ENCODE data around the gene TFAM. TPM values are rescaled to one million over a fixed set of nuclear protein-coding genes. Genes with fewer than 3 reads are reported as not detected.

Gene TFAM
- total RNA-seq, result 10 to 100 TPM; 34.1 to 48.2 TPM
- polyA plus RNA-seq (ENCODE audit: insufficient read length in 2 of 2), result 10 to 100 TPM; 31.5 to 44.5 TPM
- long read RNA-seq, donor 1, full-length matches to known transcripts, result 4 of 40 reads
- long read RNA-seq, donor 1, partial matches to known transcripts, result 36 of 40 reads
- long read RNA-seq, donor 1, other reads (novel, unspliced or antisense), result 0 of 40 reads
- long read RNA-seq, donor 2, full-length matches to known transcripts, result 3 of 3 reads
- long read RNA-seq, donor 2, partial matches to known transcripts, result 0 of 3 reads
- long read RNA-seq, donor 2, other reads (novel, unspliced or antisense), result 0 of 3 reads
- long read RNA-seq, donor 3, full-length matches to known transcripts, result 1 of 11 reads
- long read RNA-seq, donor 3, partial matches to known transcripts, result 10 of 11 reads
- long read RNA-seq, donor 3, other reads (novel, unspliced or antisense), result 0 of 11 reads
- long read RNA-seq, donor 4, full-length matches to known transcripts, result 11 of 67 reads
- long read RNA-seq, donor 4, partial matches to known transcripts, result 56 of 67 reads
- long read RNA-seq, donor 4, other reads (novel, unspliced or antisense), result 0 of 67 reads

- Histone ChIP-seq H3K9me3 (ENCODE audit: control insufficient read depth, insufficient read depth, low read length) (no peaks in the 10 kb centered on the region), H3K4me1 (ENCODE audit: control insufficient read depth, insufficient read depth, low read length) (peaks cover 4% of the 10 kb centered on the region)
- WGBS (ENCODE audit: insufficient coverage), result under 1% methylated on average over 65 of the region's 65 CpGs
These were observed at the start of gene TFAM for GRCh38 chr10:58384999-58385783. TSS of gene TFAM (plus strand) at chr10:58385410. CDS start at chr10:58385548, 138 bp downstream.

GRCh38 chr10:58336242-58336641, 49.0 kb upstream of the TFAM start:
- no peak overlapping the region for H3K27ac ChIP-seq (ENCODE audit: low read depth, low read length)
- peak overlapping the region; percentile 73 for H3K4me3 ChIP-seq (ENCODE audit: low read depth, low read length)
- WGBS (ENCODE audit: insufficient coverage), result no CpG with 5 or more reads among the region's 4 CpGs
- no peak for DNase-seq (ENCODE audit: low read depth in 4 of 6, low spot score in 6 of 6)
- no peaks in the 10 kb centered on the region for H3K9me3 ChIP-seq (ENCODE audit: control insufficient read depth, insufficient read depth, low read length)
- H3K27me3 ChIP-seq (ENCODE audit: control insufficient read depth, insufficient read depth, low read length), result no peaks in the 10 kb centered on the region
- H3K36me3 ChIP-seq (ENCODE audit: control insufficient read depth, insufficient read depth, low read length), result no peaks in the 10 kb centered on the region
- H3K4me1 ChIP-seq (ENCODE audit: control insufficient read depth, insufficient read depth, low read length), result peaks cover 7% of the 10 kb centered on the region

More at GRCh38 chr10:58384999-58385783, at the start of gene TFAM:
- Histone ChIP-seq H3K4me3 (ENCODE audit: low read depth, low read length) (peak within 1 kb of the TSS; percentile 95), H3K36me3 (ENCODE audit: control insufficient read depth, insufficient read depth, low read length) (peaks cover 11% of the 10 kb centered on the region), H3K27ac (ENCODE audit: low read depth, low read length) (peak within 1 kb of the TSS; percentile 96), H3K27me3 (ENCODE audit: control insufficient read depth, insufficient read depth, low read length) (no peaks in the 10 kb centered on the region)
- peak; percentile 76 to 99 (median 92) for DNase-seq (ENCODE audit: low read depth in 4 of 6, low spot score in 6 of 6)

GRCh38 chr10:58341422-58341821, 43.8 kb upstream of the TFAM start:
- Histone ChIP-seq H3K4me3 (ENCODE audit: low read depth, low read length) (no peak overlapping the region), H3K4me1 (ENCODE audit: control insufficient read depth, insufficient read depth, low read length) (no peaks in the 10 kb centered on the region), H3K9me3 (ENCODE audit: control insufficient read depth, insufficient read depth, low read length) (no peaks in the 10 kb centered on the region), H3K36me3 (ENCODE audit: control insufficient read depth, insufficient read depth, low read length) (no peaks in the 10 kb centered on the region), H3K27me3 (ENCODE audit: control insufficient read depth, insufficient read depth, low read length) (no peaks in the 10 kb centered on the region), H3K27ac (ENCODE audit: low read depth, low read length) (no peak overlapping the region)
- WGBS (ENCODE audit: insufficient coverage), result no CpG with 5 or more reads among the region's 4 CpGs
- DNase-seq (ENCODE audit: low read depth in 4 of 6, low spot score in 6 of 6), result peak in 1 of 6 donors; percentile 33

DNA sequence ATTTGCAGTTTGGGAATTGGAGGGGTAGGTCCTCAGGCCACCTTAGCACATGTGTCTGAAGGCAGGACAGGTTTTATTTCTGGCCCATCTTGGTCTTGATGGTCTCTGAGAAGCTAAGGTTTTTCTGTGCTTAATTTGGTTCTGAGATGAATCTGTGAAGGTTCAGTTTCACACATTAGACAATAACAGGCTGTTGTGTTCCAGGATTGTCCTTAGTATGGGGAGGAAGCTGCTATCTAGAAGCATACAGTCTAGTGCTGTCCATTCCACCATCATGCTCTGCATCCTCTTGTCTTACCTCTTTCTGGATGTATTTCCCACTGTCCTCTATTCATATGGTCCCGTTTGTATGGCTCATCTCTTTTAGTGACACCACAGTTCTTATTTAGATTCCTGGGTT, 43.3 kb upstream of the TFAM start:
- Histone ChIP-seq H3K4me1 (ENCODE audit: control insufficient read depth, insufficient read depth, low read length) (no peaks in the 10 kb centered on the region), H3K9me3 (ENCODE audit: control insufficient read depth, insufficient read depth, low read length) (no peaks in the 10 kb centered on the region), H3K27ac (ENCODE audit: low read depth, low read length) (no peak overlapping the region), H3K4me3 (ENCODE audit: low read depth, low read length) (no peak overlapping the region), H3K36me3 (ENCODE audit: control insufficient read depth, insufficient read depth, low read length) (no peaks in the 10 kb centered on the region), H3K27me3 (ENCODE audit: control insufficient read depth, insufficient read depth, low read length) (no peaks in the 10 kb centered on the region)
- no peak for DNase-seq (ENCODE audit: low read depth in 4 of 6, low spot score in 6 of 6)
- WGBS (ENCODE audit: insufficient coverage), result no CpG with 5 or more reads among the region's 1 CpG

GRCh38 chr10:58347967-58348366, 37.2 kb upstream of the TFAM start:
- WGBS (ENCODE audit: insufficient coverage), result no CpG with 5 or more reads among the region's 1 CpG
- Histone ChIP-seq H3K4me1 (ENCODE audit: control insufficient read depth, insufficient read depth, low read length) (peaks cover 2% of the 10 kb centered on the region), H3K36me3 (ENCODE audit: control insufficient read depth, insufficient read depth, low read length) (no peaks in the 10 kb centered on the region), H3K27me3 (ENCODE audit: control insufficient read depth, insufficient read depth, low read length) (no peaks in the 10 kb centered on the region), H3K27ac (ENCODE audit: low read depth, low read length) (no peak overlapping the region), H3K4me3 (ENCODE audit: low read depth, low read length) (no peak overlapping the region), H3K9me3 (ENCODE audit: control insufficient read depth, insufficient read depth, low read length) (no peaks in the 10 kb centered on the region)
- DNase-seq (ENCODE audit: low read depth in 4 of 6, low spot score in 6 of 6), result no peak

DNA sequence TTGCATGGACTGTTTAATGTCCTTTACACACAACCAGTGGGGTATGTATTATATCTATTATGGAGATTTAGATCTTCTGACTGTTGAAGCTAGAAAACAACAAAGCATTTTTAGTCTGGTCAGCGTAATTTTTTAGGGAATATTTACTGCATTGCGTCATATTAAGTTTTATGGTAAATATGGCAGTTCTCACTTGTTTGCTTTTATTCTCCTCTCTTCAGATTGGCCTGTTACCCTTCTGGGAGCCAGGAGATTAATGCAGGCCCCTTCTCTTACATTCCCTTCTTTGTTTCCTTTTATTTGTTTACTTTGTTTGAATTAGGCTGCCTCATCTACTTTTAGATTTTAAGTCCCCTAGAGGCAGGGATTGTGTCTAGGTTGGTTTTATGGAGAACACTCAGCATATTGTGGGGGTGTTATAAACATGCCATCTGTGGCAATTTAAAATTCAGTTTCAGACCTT, 36.6 kb upstream of the TFAM start:
- H3K36me3 ChIP-seq (ENCODE audit: control insufficient read depth, insufficient read depth, low read length), result no peaks in the 10 kb centered on the region
- H3K4me3 ChIP-seq (ENCODE audit: low read depth, low read length), result no peak overlapping the region
- no CpG with 5 or more reads among the region's 2 CpGs for WGBS (ENCODE audit: insufficient coverage)
- H3K9me3 ChIP-seq (ENCODE audit: control insufficient read depth, insufficient read depth, low read length), result no peaks in the 10 kb centered on the region
- H3K27ac ChIP-seq (ENCODE audit: low read depth, low read length), result no peak overlapping the region
- peaks cover 2% of the 10 kb centered on the region for H3K4me1 ChIP-seq (ENCODE audit: control insufficient read depth, insufficient read depth, low read length)
- H3K27me3 ChIP-seq (ENCODE audit: control insufficient read depth, insufficient read depth, low read length), result no peaks in the 10 kb centered on the region
- no peak for DNase-seq (ENCODE audit: low read depth in 4 of 6, low spot score in 6 of 6)

DNA sequence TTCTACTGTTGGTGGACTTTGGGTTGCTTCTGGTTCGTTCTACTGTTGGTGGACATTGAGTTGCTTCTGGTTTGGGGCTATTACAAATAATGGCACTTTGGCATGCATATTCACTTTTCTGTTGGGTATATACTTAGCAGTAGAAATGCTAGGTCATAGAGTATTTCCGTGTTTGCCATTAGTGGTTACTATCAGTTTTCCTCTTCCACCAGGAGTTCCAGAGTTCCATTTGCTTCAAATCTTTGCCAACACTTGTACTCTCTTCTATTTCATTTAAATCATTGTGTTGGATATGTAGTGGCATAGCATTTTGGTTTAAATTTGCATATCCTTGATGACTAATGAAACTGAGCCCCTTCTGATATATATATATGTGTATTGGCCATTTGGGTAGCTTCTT, 35.2 kb upstream of the TFAM start:
- Histone ChIP-seq H3K27me3 (ENCODE audit: control insufficient read depth, insufficient read depth, low read length) (no peaks in the 10 kb centered on the region), H3K4me3 (ENCODE audit: low read depth, low read length) (no peak overlapping the region), H3K4me1 (ENCODE audit: control insufficient read depth, insufficient read depth, low read length) (peaks cover 2% of the 10 kb centered on the region), H3K36me3 (ENCODE audit: control insufficient read depth, insufficient read depth, low read length) (no peaks in the 10 kb centered on the region), H3K27ac (ENCODE audit: low read depth, low read length) (no peak overlapping the region), H3K9me3 (ENCODE audit: control insufficient read depth, insufficient read depth, low read length) (no peaks in the 10 kb centered on the region)
- DNase-seq (ENCODE audit: low read depth in 4 of 6, low spot score in 6 of 6), result no peak
- WGBS (ENCODE audit: insufficient coverage), result 100% methylated on average over 1 of the region's 2 CpGs

- Histone ChIP-seq H3K9me3 (ENCODE audit: control insufficient read depth, insufficient read depth, low read length) (no peaks in the 10 kb centered on the region), H3K27me3 (ENCODE audit: control insufficient read depth, insufficient read depth, low read length) (no peaks in the 10 kb centered on the region), H3K4me1 (ENCODE audit: control insufficient read depth, insufficient read depth, low read length) (peaks cover 2% of the 10 kb centered on the region), H3K36me3 (ENCODE audit: control insufficient read depth, insufficient read depth, low read length) (no peaks in the 10 kb centered on the region), H3K27ac (ENCODE audit: low read depth, low read length) (no peak overlapping the region), H3K4me3 (ENCODE audit: low read depth, low read length) (no peak overlapping the region)
- DNase-seq (ENCODE audit: low read depth in 4 of 6, low spot score in 6 of 6), result no peak
- no CpG with 5 or more reads among the region's 6 CpGs for WGBS (ENCODE audit: insufficient coverage)
These were observed 34.4 kb upstream of the TFAM start for GRCh38 chr10:58350619-58351323.

Measured in spinal cord (tissue), 10 donors.